NB4 (cell line): ENCODE measurements around the gene PDZK1IP1.

Experiments
- CTCF ChIP-seq: IDR thresholded peaks from one replicate; pipeline ENCODE4 v1.5.1; 2012; ENCODE audit warnings: low read depth, low read length
- MYC ChIP-seq: IDR thresholded peaks from 2 replicates; pipeline ENCODE4 v1.6.1; 2011; ENCODE audit warnings: low read depth, low read length
- POLR2A ChIP-seq: IDR thresholded peaks from 2 replicates; pipeline ENCODE4 v1.6.1; 2011; ENCODE audit warnings: mild to moderate bottlenecking; ENCODE audit not compliant: insufficient read length; ENCODE audit errors: extremely low read depth

GRCh38 chr1:47223174-47223920 is 33.5 kb upstream of the PDZK1IP1 start:
- TF ChIP-seq POLR2A (no peak), CTCF (no peak), MYC (no peak)
